Gastroesophageal sphincter (tissue), 3 donors: ENCODE results near the gene OCEL1.
"Not testable (repeated sequence)": the region's sequence is repeated elsewhere in the genome, so short reads cannot be mapped to it uniquely, and the experiment has no call there.

Source experiments
- CTCF ChIP-seq, 4 experiments: fragments of 200-600 bp in 2 of 4; fragments of 450-650 bp in 2 of 4; sonication (generic) in 1 of 4; IDR thresholded peaks; one replicate each; pipeline ENCODE4 v1.5.1; 2017 to 2019; ENCODE audit warnings: antibody characterized with exemption in 4 of 4, mild to moderate bottlenecking in 2 of 4, moderate library complexity in 2 of 4
- EP300 ChIP-seq: sonication (generic); formaldehyde crosslinking; IDR thresholded peaks from one replicate; pipeline ENCODE4 v1.6.1; 2017; ENCODE audit warnings: antibody characterized with exemption, mild to moderate bottlenecking
- POLR2A ChIP-seq, 2 donors: fragments of 450-650 bp; IDR thresholded peaks; one replicate each; pipeline ENCODE4 v1.6.1; 2017; ENCODE audit warnings: antibody characterized with exemption in 2 of 2, mild to moderate bottlenecking in 2 of 2, moderate library complexity in 1 of 2
- POLR2AphosphoS5 ChIP-seq: sonication (generic); formaldehyde crosslinking; IDR thresholded peaks from one replicate; pipeline ENCODE4 v1.6.1; 2017; ENCODE audit warnings: antibody characterized with exemption

GRCh38 chr19:17191736-17192135 is 34.3 kb upstream of the OCEL1 start:
- not testable (repeated sequence) for TF ChIP-seq POLR2A (IDR thresholded peaks at IDR 0.05); CTCF (IDR thresholded peaks at IDR 0.05); EP300; POLR2AphosphoS5
